HepG2 (cell line): Measurements from ENCODE around the gene CCNT2. TPM values are rescaled to one million over a fixed set of nuclear protein-coding genes. Genes with fewer than 3 reads are reported as not detected.

Experiments
- ATAC-seq: fragments of 200-7000 bp; cut with Tn5 transposase; 3 replicates; pipeline ENCODE4 v1.9.1; 2020; ENCODE audit warnings: mild to moderate bottlenecking, moderate library complexity
- BruUV-seq: library from RNA; stranded (reverse); fragments of 400-500 nt; replicated peaks from 2 replicates; lab custom pipeline; 2021; lab: Mats Ljungman, UMichigan
- CTCF ChIA-PET: fragments of 300-600 bp; formaldehyde crosslinking; extraction: SDS; loops from one replicate; lab custom pipeline; 2021; ENCODE audit warnings: low total read pairs, inconsistent platforms, low intra/inter-chr PET ratio; lab: Yijun Ruan, JAX
- POLR2A ChIA-PET: fragments of 350-600 bp; sonication (Branson Sonifier 250); formaldehyde crosslinking; loops from one replicate; lab custom pipeline; 2020; ENCODE audit warnings: antibody characterized with exemption, inconsistent platforms; lab: Yijun Ruan, JAX
- DNase-seq: peaks from one replicate; pipeline ENCODE4 v3.0.0-alpha.2; 2015; ENCODE audit warnings: low spot score
- FAIRE-seq: peaks from 3 replicates; lab custom pipeline; 2011; peaks lifted over from hg19 to GRCh38; lab: Jason Lieb, UNC
- H2AFZ ChIP-seq: one replicate; pipeline ENCODE4 v1.6.1; 2011; ENCODE audit warnings: low read length, inconsistent platforms
- H3K27ac ChIP-seq: fragments of 300-600 bp; 3 replicates; pipeline ENCODE4 v1.8.0; 2011; ENCODE audit warnings: mixed run types, mild to moderate bottlenecking, mixed read lengths, low read length, inconsistent platforms; ENCODE audit not compliant: insufficient read depth; ENCODE audit errors: extremely low read length
- H3K27me3 ChIP-seq, 2 experiments: fragments of 200-600 bp in 1 of 2; 2 replicates in 1 of 2; 3 replicates in 1 of 2; pipeline versions ENCODE4 v1.6.0 to v1.8.0; 2011; ENCODE audit warnings: low read length in 2 of 2, mild to moderate bottlenecking in 2 of 2, moderate library complexity in 2 of 2, inconsistent platforms in 1 of 2; ENCODE audit not compliant: insufficient read depth in 2 of 2, control insufficient read depth in 1 of 2
- H3K36me3 ChIP-seq, 2 experiments: fragments of 200-600 bp in 1 of 2; replicated peaks in 1 of 2; 2 replicates in 1 of 2; 3 replicates in 1 of 2; pipeline versions ENCODE4 v1.5.1 to v1.8.0; 2011; ENCODE audit warnings: low read length in 2 of 2, inconsistent platforms in 1 of 2; ENCODE audit not compliant: insufficient read depth in 2 of 2, control insufficient read depth in 1 of 2
- H3K4me1 ChIP-seq: 2 replicates; pipeline ENCODE4 v1.5.1; 2012; ENCODE audit warnings: low read length, inconsistent platforms; ENCODE audit not compliant: insufficient read depth
- H3K4me2 ChIP-seq: 2 replicates; pipeline ENCODE4 v1.6.0; 2011; ENCODE audit warnings: low read depth, low read length, inconsistent platforms
- H3K4me3 ChIP-seq, 3 experiments: fragments of 200-600 bp in 1 of 3; sonication (generic), shearing (Covaris generic) in 1 of 3; replicated peaks in 1 of 3; 2 replicates each; pipeline ENCODE4 v1.5.1; 2011 to 2016; ENCODE audit warnings: low read length in 3 of 3, inconsistent platforms in 2 of 3, low read depth in 2 of 3, mild to moderate bottlenecking in 2 of 3, control low read depth in 1 of 3, mixed read lengths in 1 of 3; ENCODE audit not compliant: insufficient read depth in 1 of 3
- H3K79me2 ChIP-seq: one replicate; pipeline ENCODE4 v1.6.1; 2011; ENCODE audit warnings: low read length, inconsistent platforms; ENCODE audit not compliant: insufficient read depth
- H3K9ac ChIP-seq: 2 replicates; pipeline ENCODE4 v1.6.0; 2011; ENCODE audit warnings: mild to moderate bottlenecking, low read depth, low read length, inconsistent platforms; ENCODE audit not compliant: insufficient read depth
- H3K9me3 ChIP-seq: 2 replicates; pipeline ENCODE4 v1.5.1; 2012; ENCODE audit warnings: mild to moderate bottlenecking, low read length
- H4K20me1 ChIP-seq: 2 replicates; pipeline ENCODE4 v1.6.0; 2011; ENCODE audit warnings: inconsistent platforms, mild to moderate bottlenecking, low read length, moderate library complexity; ENCODE audit not compliant: insufficient read depth
- ATF7 ChIP-seq, 2 experiments: fragments of 450-650 bp in 1 of 2; sonication (generic) in 1 of 2; formaldehyde crosslinking in 1 of 2; IDR thresholded peaks; 2 replicates each; pipeline versions ENCODE4 v1.4.0 to v1.6.1; 2016 to 2020; ENCODE audit warnings: antibody characterized with exemption in 1 of 2, mild to moderate bottlenecking in 1 of 2, missing genetic modification reagents in 1 of 2
- MYNN ChIP-seq: sonication (generic); formaldehyde crosslinking; IDR thresholded peaks from 2 replicates; pipeline ENCODE4 v1.4.0; 2020; ENCODE audit warnings: mild to moderate bottlenecking, low read depth, missing genetic modification reagents
- NFE2L1 ChIP-seq: sonication (generic); formaldehyde crosslinking; IDR thresholded peaks from 2 replicates; pipeline ENCODE4 v1.4.0; 2020; ENCODE audit warnings: missing genetic modification reagents, mild to moderate bottlenecking, borderline replicate concordance
- NR1H2 ChIP-seq: sonication (generic); formaldehyde crosslinking; IDR thresholded peaks from 2 replicates; pipeline ENCODE4 v1.8.1; 2022; ENCODE audit warnings: low read depth, missing genetic modification reagents, borderline replicate concordance
- NR2F1 ChIP-seq, 2 experiments: fragments of 450-650 bp in 1 of 2; formaldehyde crosslinking in 1 of 2; IDR thresholded peaks; 2 replicates each; pipeline versions ENCODE4 v1.5.0 to v1.6.1; 2016 to 2020; ENCODE audit warnings: mild to moderate bottlenecking in 1 of 2, missing compliant biosample characterization in 1 of 2, missing genetic modification reagents in 1 of 2, moderate library complexity in 1 of 2
- ZFP41 ChIP-seq: sonication (generic); formaldehyde crosslinking; IDR thresholded peaks from 2 replicates; pipeline ENCODE4 v1.4.0; 2020; ENCODE audit warnings: mild to moderate bottlenecking, missing genetic modification reagents, borderline replicate concordance
- ZNF30 ChIP-seq: sonication (generic); formaldehyde crosslinking; IDR thresholded peaks from 2 replicates; pipeline ENCODE4 v1.5.0; 2020; ENCODE audit warnings: mild to moderate bottlenecking, missing genetic modification reagents
- ZNF407 ChIP-seq: sonication (generic); formaldehyde crosslinking; IDR thresholded peaks from one replicate; pipeline ENCODE4 v1.5.1; 2020; ENCODE audit warnings: mild to moderate bottlenecking, missing genetic modification reagents; ENCODE audit errors: not compliant biosample characterization
- in situ Hi-C: cut with HindIII; loops from 2 replicates; pipeline ENCODE4 v1.10.0; 2017; ENCODE audit warnings: low pct_unique_long_range_greater_than_20kb; ENCODE audit not compliant: extremely low pct_ligation_motif_present
- intact Hi-C: fragments of 100-400 bp; cut with micrococcal nuclease; formaldehyde crosslinking; loops from one replicate; pipeline ENCODE4 v1.10.0; 2022; ENCODE audit not compliant: unreplicated experiment
- polyA plus RNA-seq, 8 experiments: library from polyadenylated mRNA; depleted of rRNA in 3 of 8; stranded (reverse) in 7 of 8; unstranded in 1 of 8; fragments of >200 nt; fragmentation: Illumina TruSeq in 4 of 8; extraction: Trizol in 4 of 8; gene quantifications; 2 replicates each; pipeline versions ENCODE4 v1.2.1 to v1.2.3, GENCODE V29; 2011 to 2016; ENCODE audit warnings: low read depth in 4 of 8, missing spikeins in 1 of 8, mixed read lengths in 1 of 8; ENCODE audit not compliant: insufficient read depth in 1 of 8
- total RNA-seq, 5 experiments: library from RNA; depleted of rRNA; stranded (reverse); fragments of >200 nt; fragmentation: Illumina TruSeq; extraction: Trizol; gene quantifications; 2 replicates each; pipeline ENCODE4 v1.2.3, GENCODE V29; 2016; ENCODE audit warnings: low read depth in 1 of 5

CCNT2 gene
- total and polyA plus RNA-seq, 2 of the 13 experiments (the other 11 are each of a cell fraction or from before 2014, with no cell fraction given): 22.1 to 34.4 TPM

- CTCF ChIA-PET: no interaction called here
- Histone ChIP-seq H3K9ac (no peak overlapping the region), H4K20me1 (no peaks in the 10 kb centered on the region), H3K27ac (no peak overlapping the region), H3K79me2 (peaks cover 2% of the 10 kb centered on the region), H3K27me3 (no peaks in the 10 kb centered on the region), H2AFZ (no peak overlapping the region), H3K4me2 (no peak overlapping the region), H3K4me3 (no peak overlapping the region), H3K9me3 (no peaks in the 10 kb centered on the region), H3K4me1 (peaks cover 8% of the 10 kb centered on the region), H3K36me3 (no peaks in the 10 kb centered on the region)
- no peak for FAIRE-seq
- intact Hi-C loops (loop anchor here (10.0 kb wide), 2 partner anchors 142 to 798 kb away; partner anchors contain the start of gene RAB3GAP1), in situ Hi-C loops (no loop called here)
- POLR2A ChIA-PET: no interaction called here
- no peak for DNase-seq
- BruUV-seq: no TSS peak
- TF ChIP-seq NR2F1 (CRISPR knock-in tag; IDR thresholded peaks at IDR 0.05) (no peak), ZNF30 (CRISPR knock-in tag) (no peak), NFE2L1 (CRISPR knock-in tag) (no peak), ZFP41 (CRISPR knock-in tag) (no peak), ATF7 (IDR thresholded peaks at IDR 0.05) (no peak), ATF7 (CRISPR knock-in tag; IDR thresholded peaks at IDR 0.05) (no peak), NR1H2 (no peak), ZNF407 (CRISPR knock-in tag) (no peak), MYNN (CRISPR knock-in tag) (no peak)
- ATAC-seq: no peak
Measured at GRCh38 chr2:134912361-134912760, 6.3 kb upstream of the CCNT2 start.
